ENCODE data around the gene PAK2. TPM values are rescaled to one million over a fixed set of nuclear protein-coding genes. Genes with fewer than 3 reads are reported as not detected.
A peak's percentile ranks its signal among the peaks of the same experiment; 100 is the strongest.
"Not testable (repeated sequence)": the region's sequence is repeated elsewhere in the genome, so short reads cannot be mapped to it uniquely, and the experiment has no call there.

Gene PAK2
- polyA plus RNA-seq, 3 donors, result 84.2 to 90.8 (median 90.5) TPM

GRCh38 chr3:196839351-196839750, 99.7 kb downstream of the PAK2 start:
- not testable (repeated sequence) for DNase-seq (ENCODE audit: low read depth in 3 of 3, low spot score in 2 of 3)

- DNase-seq (ENCODE audit: low read depth in 3 of 3, low spot score in 2 of 3), result no peak
Measured at GRCh38 chr3:196842567-196843434, 103.1 kb downstream of the PAK2 start.

GRCh38 chr3:196843435-196844110, 103.9 kb downstream of the PAK2 start:
- DNase-seq (ENCODE audit: low read depth in 3 of 3, low spot score in 2 of 3), result no peak

- DNase-seq (ENCODE audit: low read depth in 3 of 3, low spot score in 2 of 3), result not testable (repeated sequence)
Measured at GRCh38 chr3:196844235-196845219, 104.9 kb downstream of the PAK2 start.

- DNase-seq (ENCODE audit: low read depth in 3 of 3, low spot score in 2 of 3), result not testable (repeated sequence)
Measured at GRCh38 chr3:196848375-196848774, 108.7 kb downstream of the PAK2 start.

- DNase-seq (ENCODE audit: low read depth in 3 of 3, low spot score in 2 of 3), result no peak
Measured at GRCh38 chr3:196849180-196849741, 109.6 kb downstream of the PAK2 start.

GRCh38 chr3:196863000-196863399, 123.3 kb downstream of the PAK2 start:
- DNase-seq (ENCODE audit: low read depth in 3 of 3, low spot score in 2 of 3), result not testable (repeated sequence)

GRCh38 chr3:196867155-196867506, 127.5 kb downstream of the PAK2 start:
- DNase-seq (ENCODE audit: low read depth in 3 of 3, low spot score in 2 of 3), result no peak

- DNase-seq (ENCODE audit: low read depth in 3 of 3, low spot score in 2 of 3), result peak; percentile 65 to 84 (median 83)
Measured at GRCh38 chr3:196867507-196868296, 128.0 kb downstream of the PAK2 start, which contains the start of gene SENP5. Gene SENP5, plus strand, starts transcription at chr3:196867920. Its CDS starts 17,262 bp downstream, at chr3:196885182.

GRCh38 chr3:196868297-196868661, 128.6 kb downstream of the PAK2 start:
- peak; percentile 12 to 16 (median 13) for DNase-seq (ENCODE audit: low read depth in 3 of 3, low spot score in 2 of 3)

- no peak for DNase-seq (ENCODE audit: low read depth in 3 of 3, low spot score in 2 of 3)
Measured at GRCh38 chr3:196872316-196872715, 132.7 kb downstream of the PAK2 start.

GRCh38 chr3:196874511-196875094, 134.9 kb downstream of the PAK2 start:
- DNase-seq (ENCODE audit: low read depth in 3 of 3, low spot score in 2 of 3), result not testable (repeated sequence)

- no peak for DNase-seq (ENCODE audit: low read depth in 3 of 3, low spot score in 2 of 3)
Measured at GRCh38 chr3:196875258-196875657, 135.6 kb downstream of the PAK2 start.

Other genes starting within 250 kb of the PAK2 start
- gene RNF168, start 236.1 kb upstream of the PAK2 start, polyA plus RNA-seq (ENCODE audit: insufficient read length in 3 of 3), result 10 to 100 TPM; 16.0 to 16.9 (median 16.8) TPM
- under 1 TPM in 1 of 3 donors, not detected in 2; 0.08 TPM for gene SMCO1, start 224.5 kb upstream of the PAK2 start, polyA plus RNA-seq (ENCODE audit: insufficient read length in 3 of 3)
- gene WDR53, start 171.3 kb upstream of the PAK2 start, polyA plus RNA-seq (ENCODE audit: insufficient read length in 3 of 3), result 10 to 100 TPM; 20.0 to 23.7 (median 20.3) TPM
- gene FBXO45, start 171.2 kb upstream of the PAK2 start, polyA plus RNA-seq (ENCODE audit: insufficient read length in 3 of 3), result 10 to 100 TPM; 16.1 to 18.4 (median 17.2) TPM
- gene NRROS, start 100.2 kb upstream of the PAK2 start, polyA plus RNA-seq (ENCODE audit: insufficient read length in 3 of 3), result 1 to 10 TPM; 2.6 to 3.8 (median 3.2) TPM
- 1 to 10 TPM; 5.9 to 6.5 (median 6.2) TPM for gene CEP19, start 27.6 kb upstream of the PAK2 start, polyA plus RNA-seq (ENCODE audit: insufficient read length in 3 of 3)
- 10 to 100 TPM; 30.2 to 33.6 (median 30.7) TPM for gene PIGX, start 27.5 kb upstream of the PAK2 start, polyA plus RNA-seq (ENCODE audit: insufficient read length in 3 of 3)
- 10 to 100 TPM; 17.0 to 20.0 (median 19.4) TPM for gene SENP5, start 128.1 kb downstream of the PAK2 start, polyA plus RNA-seq (ENCODE audit: insufficient read length in 3 of 3)
- 100 to 1,000 TPM; 106 to 109 (median 107) TPM for gene NCBP2, start 202.7 kb downstream of the PAK2 start, polyA plus RNA-seq (ENCODE audit: insufficient read length in 3 of 3)
- 1 to 10 TPM in 2 of 3 donors, under 1 TPM in 1; 0.79 to 1.5 (median 1.1) TPM for gene PIGZ, start 229.0 kb downstream of the PAK2 start, polyA plus RNA-seq (ENCODE audit: insufficient read length in 3 of 3)